DOHH2 (cell line): ENCODE data around the gene P2RY14.

Source experiments
- CTCF ChIP-seq: fragments of 200-600 bp; sonication (generic); IDR thresholded peaks from one replicate; pipeline ENCODE4 v1.5.1; 2014; ENCODE audit warnings: antibody characterized with exemption, mild to moderate bottlenecking, low read depth, low read length; ENCODE audit not compliant: poor library complexity, severe bottlenecking
- EZH2phosphoT487 ChIP-seq: fragments of 200-600 bp; sonication (generic); IDR thresholded peaks from 2 replicates; pipeline ENCODE4 v1.6.1; 2017; ENCODE audit warnings: borderline replicate concordance, mild to moderate bottlenecking, antibody characterized with exemption, low read length, moderate library complexity, mixed read lengths

- no peak for TF ChIP-seq CTCF
- no peak for TF ChIP-seq EZH2phosphoT487
Observed at GRCh38 chr3:151191095-151191494, 87.2 kb downstream of the P2RY14 start.
